ENCODE data around the gene CAB39. TPM values are rescaled to one million over a fixed set of nuclear protein-coding genes. Genes with fewer than 3 reads are reported as not detected.
"Not testable (repeated sequence)": the region's sequence is repeated elsewhere in the genome, so short reads cannot be mapped to it uniquely, and the experiment has no call there.

Gene CAB39
- total RNA-seq, 1 donor from 2014 or later: 80.9 TPM

- intact Hi-C loops (cut with DNase I): no loop called here
- ATAC-seq (ENCODE audit: poor library complexity): no peak
- no peak for DNase-seq
These were observed 32.0 kb upstream of the CAB39 start for GRCh38 chr2:230680463-230681170.

- no peak for DNase-seq
- intact Hi-C loops (cut with DNase I): no loop called here
- ATAC-seq (ENCODE audit: poor library complexity): no peak
These were observed 31.5 kb upstream of the CAB39 start for GRCh38 chr2:230681171-230681545.

- intact Hi-C loops (cut with DNase I): no loop called here
- ATAC-seq (ENCODE audit: poor library complexity) (no peak), DNase-seq (no peak)
These were observed 30.1 kb upstream of the CAB39 start for GRCh38 chr2:230682546-230682945.

- no peak for ATAC-seq (ENCODE audit: poor library complexity)
- intact Hi-C loops (cut with DNase I): no loop called here
These were observed 28.1 kb upstream of the CAB39 start for GRCh38 chr2:230684270-230685168.

GRCh38 chr2:230685178-230685577, 27.5 kb upstream of the CAB39 start:
- no peak for ATAC-seq (ENCODE audit: poor library complexity)
- DNase-seq: no peak
- intact Hi-C loops (cut with DNase I): no loop called here

More at GRCh38 chr2:230684270-230685168, 28.1 kb upstream of the CAB39 start:
- no peak for DNase-seq

GRCh38 chr2:230687498-230687897, 25.1 kb upstream of the CAB39 start:
- ATAC-seq (ENCODE audit: poor library complexity) (no peak), DNase-seq (no peak)
- intact Hi-C loops (cut with DNase I): no loop called here

- intact Hi-C loops (cut with DNase I): no loop called here
- DNase-seq (no peak), ATAC-seq (ENCODE audit: poor library complexity) (no peak)
These were observed 24.2 kb upstream of the CAB39 start for GRCh38 chr2:230688490-230688889.

GRCh38 chr2:230690439-230690838, 22.2 kb upstream of the CAB39 start:
- intact Hi-C loops (cut with DNase I): no loop called here
- peak; percentile 76 for DNase-seq
- ATAC-seq (ENCODE audit: poor library complexity): no peak

GRCh38 chr2:230691005-230691647, 21.5 kb upstream of the CAB39 start:
- intact Hi-C loops (cut with DNase I): no loop called here
- no peak for ATAC-seq (ENCODE audit: poor library complexity)
- no peak for DNase-seq

GRCh38 chr2:230692760-230693159, 19.9 kb upstream of the CAB39 start:
- intact Hi-C loops (cut with DNase I): no loop called here
- DNase-seq (no peak), ATAC-seq (ENCODE audit: poor library complexity) (no peak)

- intact Hi-C loops (cut with DNase I): no loop called here
These were observed 19.2 kb upstream of the CAB39 start for GRCh38 chr2:230693411-230693810.

GRCh38 chr2:230694241-230694640, 18.4 kb upstream of the CAB39 start:
- intact Hi-C loops (cut with DNase I): no loop called here
- DNase-seq (no peak), ATAC-seq (ENCODE audit: poor library complexity) (peak; percentile 20)

More at GRCh38 chr2:230693411-230693810, 19.2 kb upstream of the CAB39 start:
- no peak for DNase-seq
- no peak for ATAC-seq (ENCODE audit: poor library complexity)

- DNase-seq (no peak), ATAC-seq (ENCODE audit: poor library complexity) (no peak)
- intact Hi-C loops (cut with DNase I): no loop called here
These were observed 17.1 kb upstream of the CAB39 start for GRCh38 chr2:230695551-230695950.

- DNase-seq (no peak), ATAC-seq (ENCODE audit: poor library complexity) (no peak)
- intact Hi-C loops (cut with DNase I): no loop called here
These were observed 16.0 kb upstream of the CAB39 start for GRCh38 chr2:230696670-230697069.

- intact Hi-C loops (cut with DNase I): no loop called here
- ATAC-seq (ENCODE audit: poor library complexity) (no peak), DNase-seq (no peak)
These were observed 15.0 kb upstream of the CAB39 start for GRCh38 chr2:230697676-230698075.

GRCh38 chr2:230698753-230699152, 13.9 kb upstream of the CAB39 start:
- not testable (repeated sequence) for DNase-seq

GRCh38 chr2:230700447-230700846, 12.2 kb upstream of the CAB39 start:
- ATAC-seq (ENCODE audit: poor library complexity) (peak; percentile 63), DNase-seq (no peak)
- intact Hi-C loops (cut with DNase I): no loop called here

More at GRCh38 chr2:230698753-230699152, 13.9 kb upstream of the CAB39 start:
- ATAC-seq (ENCODE audit: poor library complexity); intact Hi-C loops (cut with DNase I): not testable (repeated sequence)

- intact Hi-C loops (cut with DNase I): no loop called here
- DNase-seq (no peak), ATAC-seq (ENCODE audit: poor library complexity) (no peak)
These were observed 11.3 kb upstream of the CAB39 start for GRCh38 chr2:230701308-230701707.

- ATAC-seq (ENCODE audit: poor library complexity); intact Hi-C loops (cut with DNase I); DNase-seq: not testable (repeated sequence)
These were observed 10.2 kb upstream of the CAB39 start for GRCh38 chr2:230702457-230702856.

All from Right ventricle myocardium superior (tissue), 1 donor.